ENCODE data around the gene REEP3. TPM values are rescaled to one million over a fixed set of nuclear protein-coding genes. Genes with fewer than 3 reads are reported as not detected.

REEP3 gene
- total and polyA plus RNA-seq, 2 of the 8 experiments (the other 6 are each of a cell fraction or from before 2014, with no cell fraction given) = 5.8 to 31.5 TPM

GRCh38 chr10:63527401-63527800 lies 6.2 kb downstream of the REEP3 start (continued):
- TF ChIP-seq EGR1 (IDR thresholded peaks at IDR 0.05; ENCODE audit: borderline replicate concordance, low read depth, low read length) (no peak), TCF12 (IDR thresholded peaks at IDR 0.05; ENCODE audit: low read depth, low read length) (no peak), RAD21 (IDR thresholded peaks at IDR 0.05 in 1 of 2, conservative IDR thresholded peaks at IDR 0.05 in 1 of 2; ENCODE audit: low read depth in 2 of 2, low read length in 2 of 2) (no peak)

Measured in H1 (cell line).